Gastroesophageal sphincter (tissue), 3 donors: Measurements from ENCODE around the gene EARS2.

Source experiments
- CTCF ChIP-seq, 4 experiments: fragments of 200-600 bp in 2 of 4; fragments of 450-650 bp in 2 of 4; sonication (generic) in 1 of 4; IDR thresholded peaks; one replicate each; pipeline ENCODE4 v1.5.1; 2017 to 2019; ENCODE audit warnings: antibody characterized with exemption in 4 of 4, mild to moderate bottlenecking in 2 of 4, moderate library complexity in 2 of 4
- EP300 ChIP-seq: sonication (generic); formaldehyde crosslinking; IDR thresholded peaks from one replicate; pipeline ENCODE4 v1.6.1; 2017; ENCODE audit warnings: antibody characterized with exemption, mild to moderate bottlenecking
- POLR2A ChIP-seq, 2 donors: fragments of 450-650 bp; IDR thresholded peaks; one replicate each; pipeline ENCODE4 v1.6.1; 2017; ENCODE audit warnings: antibody characterized with exemption in 2 of 2, mild to moderate bottlenecking in 2 of 2, moderate library complexity in 1 of 2
- POLR2AphosphoS5 ChIP-seq: sonication (generic); formaldehyde crosslinking; IDR thresholded peaks from one replicate; pipeline ENCODE4 v1.6.1; 2017; ENCODE audit warnings: antibody characterized with exemption

GRCh38 chr16:23523321-23523720, 33.8 kb downstream of the EARS2 start:
- TF ChIP-seq CTCF (IDR thresholded peaks at IDR 0.05) (no peak), POLR2A (IDR thresholded peaks at IDR 0.05) (no peak), POLR2AphosphoS5 (no peak), EP300 (no peak)
